Measurements from ENCODE around the gene SIPA1L3.

GRCh38 chr19:37950471-37951175 is 43.6 kb downstream of the SIPA1L3 start:
- TF ChIP-seq CTCF (conservative IDR thresholded peaks at IDR 0.05; ENCODE audit: low read depth, low read length): no peak
- TF ChIP-seq EZH2 (IDR thresholded peaks at IDR 0.05; ENCODE audit: borderline replicate concordance, low read depth, low read length, poor library complexity, severe bottlenecking): no peak

Measured in A673 (cell line).